GM12892 (cell line): ENCODE data around the gene TRIM8.

ENCODE experiments used
- POLR2A ChIP-seq: IDR thresholded peaks from 2 replicates; pipeline ENCODE4 v1.6.1; 2011; ENCODE audit warnings: low read depth, low read length, control low read depth
- POLR2AphosphoS5 ChIP-seq: IDR thresholded peaks from 2 replicates; pipeline ENCODE4 v1.6.1; 2011; ENCODE audit warnings: low read depth, low read length, control low read depth

GRCh38 chr10:102643336-102644065 is 778 bp upstream of the TRIM8 start:
- TF ChIP-seq POLR2A (no peak; the same call in 1 of the 2 replicates), POLR2AphosphoS5 (no peak)
